ENCODE data around the gene AGBL4. TPM values are rescaled to one million over a fixed set of nuclear protein-coding genes. Genes with fewer than 3 reads are reported as not detected.

AGBL4 gene
- total RNA-seq, 1 donor from 2014 or later, result not detected

DNA sequence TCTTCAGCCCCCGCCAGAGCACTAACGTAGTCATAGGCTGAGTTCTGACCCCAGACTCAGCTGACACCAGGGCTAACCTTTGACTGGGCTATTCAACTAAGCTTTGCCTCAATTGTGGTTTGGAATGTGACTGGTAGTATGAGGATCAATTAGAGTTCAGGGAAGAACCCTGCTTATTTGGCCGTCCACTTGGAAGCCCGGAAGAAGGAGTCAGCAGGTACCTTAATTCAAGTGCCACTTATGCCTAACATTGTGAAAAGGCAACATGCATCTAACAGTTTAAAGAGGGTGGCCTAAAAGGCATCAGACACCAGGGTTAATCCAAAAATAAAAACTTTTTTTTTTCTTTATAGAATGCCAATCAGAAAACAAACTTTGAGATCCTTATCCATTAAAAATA is 1339.4 kb downstream of the AGBL4 start:
- H3K27ac ChIP-seq, result no peak overlapping the region
- intact Hi-C loops (cut with DNase I), result no loop called here

DNA sequence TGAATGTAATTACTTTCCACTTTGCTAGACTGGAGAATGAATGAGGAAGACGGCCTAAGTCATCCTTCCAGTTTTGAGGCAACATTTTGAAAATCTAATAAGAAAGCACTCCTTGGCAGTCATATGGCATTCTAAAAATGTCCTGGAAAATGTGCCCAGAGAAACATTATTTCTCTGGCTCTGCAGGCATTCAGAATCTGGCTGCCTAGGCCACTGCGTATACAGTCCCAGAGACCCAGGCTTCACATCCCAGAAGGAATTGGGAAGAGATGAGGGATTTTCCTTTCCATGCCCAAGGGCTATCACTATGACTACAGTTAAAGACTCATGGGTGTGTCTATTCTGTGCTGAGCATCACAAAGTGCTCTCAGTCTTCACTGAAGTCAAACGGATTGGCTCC is 1339.9 kb downstream of the AGBL4 start:
- Histone ChIP-seq H3K27me3 (no peaks in the 10 kb centered on the region), H3K27ac (no peak overlapping the region), H3K4me1 (no peaks in the 10 kb centered on the region), H3K4me3 (no peak overlapping the region), H3K9me3 (no peaks in the 10 kb centered on the region), H3K36me3 (no peaks in the 10 kb centered on the region)
- intact Hi-C loops (cut with DNase I), result no loop called here
- DNase-seq (no peak), ATAC-seq (no peak)
- TF ChIP-seq CTCF (IDR thresholded peaks at IDR 0.05), result no peak

More for the DNA sequence above, 1339.4 kb downstream of the AGBL4 start:
- Histone ChIP-seq H3K4me1 (no peaks in the 10 kb centered on the region), H3K36me3 (no peaks in the 10 kb centered on the region), H3K27me3 (no peaks in the 10 kb centered on the region), H3K4me3 (no peak overlapping the region), H3K9me3 (no peaks in the 10 kb centered on the region)
- ATAC-seq (peak; percentile 47), DNase-seq (no peak)
- no peak for TF ChIP-seq CTCF (IDR thresholded peaks at IDR 0.05)

GRCh38 chr1:48681476-48682305 is 1342.1 kb downstream of the AGBL4 start:
- Histone ChIP-seq H3K4me3 (no peak overlapping the region), H3K4me1 (no peaks in the 10 kb centered on the region), H3K27ac (no peak overlapping the region), H3K9me3 (no peaks in the 10 kb centered on the region), H3K27me3 (no peaks in the 10 kb centered on the region), H3K36me3 (no peaks in the 10 kb centered on the region)
- DNase-seq, result no peak
- ATAC-seq, result no peak
- TF ChIP-seq CTCF (IDR thresholded peaks at IDR 0.05), result no peak
- intact Hi-C loops (cut with DNase I), result no loop called here

DNA sequence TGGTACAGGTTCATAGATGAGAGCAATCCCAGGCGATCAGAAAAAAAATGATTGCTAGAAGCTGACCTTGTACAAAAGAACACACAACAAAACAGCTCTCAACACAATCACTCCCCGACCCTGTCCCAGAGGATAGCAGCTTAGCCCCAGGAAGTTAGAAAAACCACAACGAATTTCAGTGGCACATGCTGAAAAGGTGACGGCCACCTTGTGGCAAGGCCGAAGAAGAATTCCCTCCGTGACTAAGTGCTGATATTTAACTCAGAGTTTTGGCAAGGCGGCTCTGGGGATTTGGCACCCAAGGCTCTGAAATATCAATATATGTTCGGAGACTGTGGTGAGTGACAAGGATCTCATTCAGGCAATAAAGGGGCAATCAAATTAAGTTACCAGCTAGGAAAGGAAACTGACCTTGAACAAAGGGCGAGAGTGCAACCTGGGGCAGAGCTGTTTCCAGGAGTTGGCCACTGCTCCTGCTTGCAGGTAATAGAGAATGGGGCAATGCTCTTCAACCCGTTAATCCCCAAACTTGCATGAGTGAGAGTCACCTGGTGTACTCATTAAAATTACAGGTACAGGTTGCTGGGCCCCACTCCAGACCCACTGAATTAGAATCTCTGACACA is 1343.2 kb downstream of the AGBL4 start:
- DNase-seq (no peak), ATAC-seq (no peak)
- no peak for TF ChIP-seq CTCF (IDR thresholded peaks at IDR 0.05)
- intact Hi-C loops (cut with DNase I), result no loop called here
- Histone ChIP-seq H3K4me3 (no peak overlapping the region), H3K9me3 (no peaks in the 10 kb centered on the region), H3K36me3 (no peaks in the 10 kb centered on the region), H3K4me1 (no peaks in the 10 kb centered on the region), H3K27ac (no peak overlapping the region), H3K27me3 (no peaks in the 10 kb centered on the region)

DNA sequence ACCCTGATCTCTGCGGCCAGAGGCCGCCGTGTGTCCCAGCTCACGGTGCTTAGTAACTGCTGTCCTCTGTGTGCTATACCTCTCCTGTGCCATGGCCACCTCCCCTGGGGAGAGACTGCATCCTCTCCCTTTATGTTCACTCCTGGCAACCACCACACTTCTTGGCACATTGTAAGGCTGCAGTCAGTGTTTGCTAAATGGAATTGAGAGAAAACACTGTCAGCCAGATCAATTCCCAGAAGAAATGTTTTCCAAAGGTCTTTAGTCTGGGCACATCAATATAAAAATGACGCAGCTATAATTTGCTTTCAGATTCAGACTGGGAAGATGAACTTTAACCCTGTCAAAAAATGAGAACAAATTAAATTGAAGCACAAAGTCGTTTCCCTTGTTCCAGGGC is 1343.9 kb downstream of the AGBL4 start:
- no peak overlapping the region for H3K4me3 ChIP-seq
- TF ChIP-seq CTCF (IDR thresholded peaks at IDR 0.05), result no peak
- no peaks in the 10 kb centered on the region for H3K9me3 ChIP-seq
- no peak overlapping the region for H3K27ac ChIP-seq
- intact Hi-C loops (cut with DNase I), result no loop called here
- no peaks in the 10 kb centered on the region for H3K4me1 ChIP-seq
- no peak for DNase-seq
- H3K36me3 ChIP-seq, result no peaks in the 10 kb centered on the region
- no peak for ATAC-seq
- H3K27me3 ChIP-seq, result no peaks in the 10 kb centered on the region

Data from upper lobe of right lung (tissue), 1 donor.